ENCODE results near the gene TEX48.
A peak's percentile ranks its signal among the peaks of the same experiment; 100 is the strongest.

The TEX48 gene

GRCh38 chr9:114701988-114702387 is 20.0 kb upstream of the TEX48 start:
- ATAC-seq = no peak; the same call in 2 of the 3 replicates

GRCh38 chr9:114697951-114698351 is 16.0 kb upstream of the TEX48 start:
- TF ChIP-seq ESRRG (CRISPR knock-in tag; IDR thresholded peaks at IDR 0.05) = no peak
- no peak for ATAC-seq

More at GRCh38 chr9:114701988-114702387, 20.0 kb upstream of the TEX48 start:
- TF ChIP-seq PPARA (CRISPR knock-in tag; IDR thresholded peaks at IDR 0.05; ENCODE audit: borderline replicate concordance) (no peak), ISL1 (CRISPR knock-in tag; IDR thresholded peaks at IDR 0.05) (no peak), CSRNP3 (CRISPR knock-in tag; IDR thresholded peaks at IDR 0.05) (no peak), OSR1 (CRISPR knock-in tag; IDR thresholded peaks at IDR 0.05) (no peak), SNAI2 (CRISPR knock-in tag; IDR thresholded peaks at IDR 0.05) (no peak), BACH2 (CRISPR knock-in tag; IDR thresholded peaks at IDR 0.05; ENCODE audit: borderline replicate concordance) (no peak), ZNF8 (CRISPR knock-in tag; IDR thresholded peaks at IDR 0.05) (no peak), ESRRG (CRISPR knock-in tag; IDR thresholded peaks at IDR 0.05) (no peak), ZFP3 (CRISPR knock-in tag; IDR thresholded peaks at IDR 0.05) (no peak), ZC3H10 (CRISPR knock-in tag; IDR thresholded peaks at IDR 0.05) (no peak), TCF4 (CRISPR knock-in tag; IDR thresholded peaks at IDR 0.05; ENCODE audit: borderline replicate concordance) (no peak)

- TF ChIP-seq POU6F1 (CRISPR knock-in tag; IDR thresholded peaks at IDR 0.05; ENCODE audit: borderline replicate concordance, low read depth) (no peak), RARB (CRISPR knock-in tag; IDR thresholded peaks at IDR 0.05) (no peak), PATZ1 (CRISPR knock-in tag; IDR thresholded peaks at IDR 0.05; ENCODE audit: borderline replicate concordance) (no peak), GLIS3 (CRISPR knock-in tag; IDR thresholded peaks at IDR 0.05) (no peak), CSDC2 (CRISPR knock-in tag; IDR thresholded peaks at IDR 0.05) (no peak), ISL1 (CRISPR knock-in tag; IDR thresholded peaks at IDR 0.05) (no peak), OSR1 (CRISPR knock-in tag; IDR thresholded peaks at IDR 0.05) (no peak), TOX (CRISPR knock-in tag; IDR thresholded peaks at IDR 0.05; ENCODE audit: borderline replicate concordance) (no peak), TCF4 (CRISPR knock-in tag; IDR thresholded peaks at IDR 0.05; ENCODE audit: borderline replicate concordance) (no peak)
- peak; percentile 13; the same call in 1 of the 3 replicates for ATAC-seq
These were observed 15.0 kb upstream of the TEX48 start for GRCh38 chr9:114696814-114697544.

- ATAC-seq = no peak
- no peak for TF ChIP-seq ARNTL (CRISPR knock-in tag; IDR thresholded peaks at IDR 0.05; ENCODE audit: borderline replicate concordance, low read depth)
- TF ChIP-seq ISL1 (CRISPR knock-in tag; IDR thresholded peaks at IDR 0.05) = no peak
- no peak for TF ChIP-seq ZFP3 (CRISPR knock-in tag; IDR thresholded peaks at IDR 0.05)
- no peak for TF ChIP-seq RARB (CRISPR knock-in tag; IDR thresholded peaks at IDR 0.05)
- TF ChIP-seq PATZ1 (CRISPR knock-in tag; IDR thresholded peaks at IDR 0.05; ENCODE audit: borderline replicate concordance) = no peak
- no peak for TF ChIP-seq ZNF565 (CRISPR knock-in tag; conservative IDR thresholded peaks at IDR 0.05; ENCODE audit: low read depth)
- no peak for TF ChIP-seq POU6F1 (CRISPR knock-in tag; IDR thresholded peaks at IDR 0.05; ENCODE audit: borderline replicate concordance, low read depth)
- no peak for TF ChIP-seq SNAI2 (CRISPR knock-in tag; IDR thresholded peaks at IDR 0.05)
- no peak for TF ChIP-seq ZFP30 (CRISPR knock-in tag; IDR thresholded peaks at IDR 0.05)
- no peak for TF ChIP-seq ESRRG (CRISPR knock-in tag; IDR thresholded peaks at IDR 0.05)
- no peak for TF ChIP-seq TOX (CRISPR knock-in tag; IDR thresholded peaks at IDR 0.05; ENCODE audit: borderline replicate concordance)
- no peak for TF ChIP-seq CREB5 (CRISPR knock-in tag; IDR thresholded peaks at IDR 0.05; ENCODE audit: low read depth)
- TF ChIP-seq ZNF8 (CRISPR knock-in tag; IDR thresholded peaks at IDR 0.05) = no peak
- TF ChIP-seq CSRNP3 (CRISPR knock-in tag; IDR thresholded peaks at IDR 0.05) = no peak
- no peak for TF ChIP-seq PPARA (CRISPR knock-in tag; IDR thresholded peaks at IDR 0.05; ENCODE audit: borderline replicate concordance)
- TF ChIP-seq ZNF70 (CRISPR knock-in tag; IDR thresholded peaks at IDR 0.05) = no peak
These were observed 14.0 kb upstream of the TEX48 start for GRCh38 chr9:114695948-114696347.

All from SK-N-SH treated with all-trans-retinoic acid at 6 μM for 48 hours (cell line).